HCT116 (cell line): ENCODE results near the gene SFR1.

ENCODE experiments used
- ELF1 ChIP-seq: IDR thresholded peaks from 2 replicates; pipeline ENCODE4 v1.6.1; 2012; ENCODE audit warnings: low read depth, borderline replicate concordance
- POLR2A ChIP-seq: IDR thresholded peaks from 2 replicates; pipeline ENCODE4 v1.7.0; 2011; ENCODE audit warnings: borderline replicate concordance; ENCODE audit not compliant: insufficient read depth, insufficient read length; ENCODE audit errors: extremely low read depth
- REST ChIP-seq: IDR thresholded peaks from 2 replicates; pipeline ENCODE4 v1.6.1; 2012; ENCODE audit warnings: low read depth
- YY1 ChIP-seq: IDR thresholded peaks from 2 replicates; pipeline ENCODE4 v1.6.1; 2011; ENCODE audit warnings: low read length, low read depth, moderate library complexity, mild to moderate bottlenecking; ENCODE audit not compliant: insufficient replicate concordance; ENCODE audit errors: extremely low read depth

DNA sequence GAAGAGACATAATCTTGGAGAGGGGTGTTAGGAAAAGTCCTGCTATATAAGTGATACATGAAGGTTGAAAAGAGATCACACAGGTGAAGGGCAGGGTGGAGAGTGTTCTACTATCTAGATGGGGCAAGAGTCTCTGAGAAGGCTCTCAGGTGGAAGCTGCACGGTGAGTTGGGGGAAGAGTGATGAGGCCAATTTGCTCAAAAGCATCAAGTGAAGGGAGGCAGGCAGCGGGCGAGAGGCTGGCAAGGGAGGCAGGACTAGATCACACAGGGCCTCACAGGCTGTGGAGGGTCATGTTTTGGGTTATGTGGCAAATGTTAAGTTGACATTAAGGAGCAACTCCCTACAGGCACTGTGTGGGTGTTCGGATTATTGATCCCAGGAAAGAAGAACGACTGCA lies 33.7 kb upstream of the SFR1 start:
- no peak for TF ChIP-seq POLR2A
- TF ChIP-seq ELF1: no peak
- no peak for TF ChIP-seq YY1
- TF ChIP-seq REST: no peak
